ENCODE data around the gene ACBD4.

Gene ACBD4

GRCh38 chr17:45096141-45096540 lies 39.3 kb upstream of the ACBD4 start:
- Histone ChIP-seq H3K4me3 (ENCODE audit: low read length) (no peak overlapping the region), H3K9ac (ENCODE audit: low read depth, low read length) (no peak overlapping the region), H3K9me3 (ENCODE audit: insufficient read depth, low read depth, low read length) (no peaks in the 10 kb centered on the region), H3K27me3 (ENCODE audit: insufficient read depth, low read length) (no peaks in the 10 kb centered on the region), H3K27ac (ENCODE audit: low read depth, low read length) (no peak overlapping the region), H3K36me3 (ENCODE audit: insufficient read depth, low read length) (peaks cover 85% of the 10 kb centered on the region), H3K4me1 (ENCODE audit: insufficient read depth, low read length) (no peaks in the 10 kb centered on the region)
- 86% methylated on average over 3 of the region's 3 CpGs for WGBS

GRCh38 chr17:45096926-45097325 lies 38.6 kb upstream of the ACBD4 start:
- WGBS, result 96% methylated on average over 11 of the region's 11 CpGs

GRCh38 chr17:45098081-45098868 lies 37.2 kb upstream of the ACBD4 start:
- Histone ChIP-seq H3K27me3 (ENCODE audit: insufficient read depth, low read length) (no peaks in the 10 kb centered on the region), H3K4me1 (ENCODE audit: insufficient read depth, low read length) (no peaks in the 10 kb centered on the region), H3K27ac (ENCODE audit: low read depth, low read length) (no peak overlapping the region), H3K9me3 (ENCODE audit: insufficient read depth, low read depth, low read length) (no peaks in the 10 kb centered on the region), H3K4me3 (ENCODE audit: low read length) (no peak overlapping the region), H3K9ac (ENCODE audit: low read depth, low read length) (no peak overlapping the region), H3K36me3 (ENCODE audit: insufficient read depth, low read length) (peaks cover 87% of the 10 kb centered on the region)
- 89% methylated on average over 13 of the region's 13 CpGs for WGBS

More at GRCh38 chr17:45096926-45097325, 38.6 kb upstream of the ACBD4 start:
- Histone ChIP-seq H3K4me1 (ENCODE audit: insufficient read depth, low read length) (no peaks in the 10 kb centered on the region), H3K27ac (ENCODE audit: low read depth, low read length) (no peak overlapping the region), H3K27me3 (ENCODE audit: insufficient read depth, low read length) (no peaks in the 10 kb centered on the region), H3K9ac (ENCODE audit: low read depth, low read length) (no peak overlapping the region), H3K36me3 (ENCODE audit: insufficient read depth, low read length) (peaks cover 85% of the 10 kb centered on the region), H3K9me3 (ENCODE audit: insufficient read depth, low read depth, low read length) (no peaks in the 10 kb centered on the region), H3K4me3 (ENCODE audit: low read length) (no peak overlapping the region)

- Histone ChIP-seq H3K4me3 (ENCODE audit: low read length) (no peak overlapping the region), H3K27ac (ENCODE audit: low read depth, low read length) (no peak overlapping the region), H3K9me3 (ENCODE audit: insufficient read depth, low read depth, low read length) (no peaks in the 10 kb centered on the region), H3K27me3 (ENCODE audit: insufficient read depth, low read length) (no peaks in the 10 kb centered on the region), H3K4me1 (ENCODE audit: insufficient read depth, low read length) (no peaks in the 10 kb centered on the region), H3K9ac (ENCODE audit: low read depth, low read length) (no peak overlapping the region), H3K36me3 (ENCODE audit: insufficient read depth, low read length) (peaks cover 87% of the 10 kb centered on the region)
- 57% methylated on average over 9 of the region's 9 CpGs for WGBS
Measured at GRCh38 chr17:45098869-45099616, 36.4 kb upstream of the ACBD4 start.

- no peak overlapping the region for H3K27ac ChIP-seq (ENCODE audit: low read depth, low read length)
- 94% methylated on average over 9 of the region's 9 CpGs for WGBS
- no peaks in the 10 kb centered on the region for H3K9me3 ChIP-seq (ENCODE audit: insufficient read depth, low read depth, low read length)
- H3K4me1 ChIP-seq (ENCODE audit: insufficient read depth, low read length), result no peaks in the 10 kb centered on the region
- no peak overlapping the region for H3K9ac ChIP-seq (ENCODE audit: low read depth, low read length)
- H3K4me3 ChIP-seq (ENCODE audit: low read length), result no peak overlapping the region
- peaks cover 90% of the 10 kb centered on the region for H3K36me3 ChIP-seq (ENCODE audit: insufficient read depth, low read length)
- H3K27me3 ChIP-seq (ENCODE audit: insufficient read depth, low read length), result no peaks in the 10 kb centered on the region
Measured at GRCh38 chr17:45101546-45101882, 34.0 kb upstream of the ACBD4 start.

- Histone ChIP-seq H3K4me1 (ENCODE audit: insufficient read depth, low read length) (no peaks in the 10 kb centered on the region), H3K9ac (ENCODE audit: low read depth, low read length) (no peak overlapping the region), H3K27ac (ENCODE audit: low read depth, low read length) (no peak overlapping the region), H3K36me3 (ENCODE audit: insufficient read depth, low read length) (peaks cover 90% of the 10 kb centered on the region), H3K4me3 (ENCODE audit: low read length) (no peak overlapping the region), H3K9me3 (ENCODE audit: insufficient read depth, low read depth, low read length) (no peaks in the 10 kb centered on the region), H3K27me3 (ENCODE audit: insufficient read depth, low read length) (no peaks in the 10 kb centered on the region)
- 93% methylated on average over 12 of the region's 12 CpGs for WGBS
Measured at GRCh38 chr17:45101883-45102811, 33.3 kb upstream of the ACBD4 start.

- Histone ChIP-seq H3K9ac (ENCODE audit: low read depth, low read length) (no peak overlapping the region), H3K9me3 (ENCODE audit: insufficient read depth, low read depth, low read length) (no peaks in the 10 kb centered on the region), H3K4me3 (ENCODE audit: low read length) (no peak overlapping the region), H3K4me1 (ENCODE audit: insufficient read depth, low read length) (no peaks in the 10 kb centered on the region), H3K27me3 (ENCODE audit: insufficient read depth, low read length) (no peaks in the 10 kb centered on the region), H3K27ac (ENCODE audit: low read depth, low read length) (no peak overlapping the region), H3K36me3 (ENCODE audit: insufficient read depth, low read length) (peaks cover 90% of the 10 kb centered on the region)
- WGBS, result 92% methylated on average over 9 of the region's 9 CpGs
Measured at GRCh38 chr17:45102856-45103255, 32.6 kb upstream of the ACBD4 start.

- no peaks in the 10 kb centered on the region for H3K27me3 ChIP-seq (ENCODE audit: insufficient read depth, low read length)
- H3K36me3 ChIP-seq (ENCODE audit: insufficient read depth, low read length), result peaks cover 90% of the 10 kb centered on the region
- H3K9ac ChIP-seq (ENCODE audit: low read depth, low read length), result no peak overlapping the region
- no peak overlapping the region for H3K4me3 ChIP-seq (ENCODE audit: low read length)
- H3K4me1 ChIP-seq (ENCODE audit: insufficient read depth, low read length), result no peaks in the 10 kb centered on the region
- H3K9me3 ChIP-seq (ENCODE audit: insufficient read depth, low read depth, low read length), result no peaks in the 10 kb centered on the region
- H3K27ac ChIP-seq (ENCODE audit: low read depth, low read length), result no peak overlapping the region
- WGBS, result 93% methylated on average over 9 of the region's 9 CpGs
Measured at GRCh38 chr17:45103269-45103795, 32.2 kb upstream of the ACBD4 start.

GRCh38 chr17:45104029-45104428 lies 31.5 kb upstream of the ACBD4 start:
- no peak overlapping the region for H3K4me3 ChIP-seq (ENCODE audit: low read length)
- H3K9ac ChIP-seq (ENCODE audit: low read depth, low read length), result no peak overlapping the region
- H3K27me3 ChIP-seq (ENCODE audit: insufficient read depth, low read length), result no peaks in the 10 kb centered on the region
- WGBS, result 95% methylated on average over 8 of the region's 8 CpGs
- H3K4me1 ChIP-seq (ENCODE audit: insufficient read depth, low read length), result no peaks in the 10 kb centered on the region
- H3K27ac ChIP-seq (ENCODE audit: low read depth, low read length), result no peak overlapping the region
- H3K9me3 ChIP-seq (ENCODE audit: insufficient read depth, low read depth, low read length), result no peaks in the 10 kb centered on the region
- H3K36me3 ChIP-seq (ENCODE audit: insufficient read depth, low read length), result peaks cover 90% of the 10 kb centered on the region

GRCh38 chr17:45104497-45104896 lies 31.0 kb upstream of the ACBD4 start:
- Histone ChIP-seq H3K4me1 (ENCODE audit: insufficient read depth, low read length) (no peaks in the 10 kb centered on the region), H3K9me3 (ENCODE audit: insufficient read depth, low read depth, low read length) (no peaks in the 10 kb centered on the region), H3K27ac (ENCODE audit: low read depth, low read length) (no peak overlapping the region), H3K9ac (ENCODE audit: low read depth, low read length) (no peak overlapping the region), H3K36me3 (ENCODE audit: insufficient read depth, low read length) (peaks cover 90% of the 10 kb centered on the region), H3K27me3 (ENCODE audit: insufficient read depth, low read length) (no peaks in the 10 kb centered on the region), H3K4me3 (ENCODE audit: low read length) (no peak overlapping the region)
- WGBS, result 94% methylated on average over 6 of the region's 6 CpGs
